Activated CD4-positive, alpha-beta T cell treated with anti-CD3 and anti-CD28 coated beads for 48 hours (primary cell): ENCODE results near the gene SPNS2.
A peak's percentile ranks its signal among the peaks of the same experiment; 100 is the strongest.

Source experiments
- DNase-seq: peaks from one replicate; pipeline ENCODE4 v3.0.0-alpha.2; 2020

SPNS2 gene

GRCh38 chr17:4498461-4499397 is at the start of gene SPNS2:
SPNS2 (plus strand) TSS chr17:4498881; CDS start chr17:4499048, 167 bp downstream.
- DNase-seq, result peak; percentile 65

GRCh38 chr17:4449736-4450135 is 48.9 kb upstream of the SPNS2 start:
- no peak for DNase-seq

GRCh38 chr17:4450710-4451316 is 47.9 kb upstream of the SPNS2 start:
- DNase-seq, result no peak

DNA sequence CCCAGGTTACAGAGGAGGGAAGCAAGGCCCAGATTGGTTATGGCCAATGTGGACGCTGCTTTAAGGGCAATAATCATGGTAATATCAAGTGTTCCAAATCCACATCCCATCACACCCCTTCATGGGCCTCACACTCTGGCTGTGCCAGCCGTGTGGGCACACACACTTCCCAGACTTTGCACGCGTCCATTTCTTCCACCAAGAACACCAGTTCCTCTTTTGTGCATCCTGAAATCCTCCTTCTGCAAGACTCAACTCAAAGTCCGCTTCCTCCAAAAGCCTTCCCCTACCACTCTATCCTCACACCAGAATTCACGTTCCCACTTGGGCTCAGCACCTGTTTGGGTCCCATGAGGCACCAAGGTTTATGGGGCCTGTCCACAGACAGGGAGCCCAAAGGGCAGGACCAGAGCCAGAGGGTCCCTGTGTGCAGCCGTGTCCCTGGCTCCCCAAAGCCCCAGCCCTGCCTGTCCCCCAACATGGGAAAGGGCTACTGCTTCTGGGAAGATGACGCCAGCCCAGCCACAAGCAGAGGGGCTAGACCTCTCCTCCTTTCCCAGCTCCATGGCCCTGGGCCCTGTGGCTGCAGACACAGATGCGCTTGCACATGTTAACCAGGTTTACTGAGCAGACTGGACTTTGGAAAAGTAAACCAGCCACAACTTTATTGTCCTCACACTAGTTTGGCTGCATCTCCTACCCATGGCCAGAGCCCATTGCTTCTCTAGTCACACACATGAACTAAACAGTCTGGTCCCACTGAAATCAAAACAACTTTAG is 44.7 kb upstream of the SPNS2 start:
- DNase-seq, result no peak

- no peak for DNase-seq
Observed at GRCh38 chr17:4460661-4461060, 38.0 kb upstream of the SPNS2 start.

- DNase-seq, result no peak
Observed at GRCh38 chr17:4463818-4464476, 34.7 kb upstream of the SPNS2 start.

- DNase-seq, result no peak
Observed at GRCh38 chr17:4465786-4466185, 32.9 kb upstream of the SPNS2 start.

GRCh38 chr17:4467287-4467686 is 31.4 kb upstream of the SPNS2 start:
- no peak for DNase-seq

DNA sequence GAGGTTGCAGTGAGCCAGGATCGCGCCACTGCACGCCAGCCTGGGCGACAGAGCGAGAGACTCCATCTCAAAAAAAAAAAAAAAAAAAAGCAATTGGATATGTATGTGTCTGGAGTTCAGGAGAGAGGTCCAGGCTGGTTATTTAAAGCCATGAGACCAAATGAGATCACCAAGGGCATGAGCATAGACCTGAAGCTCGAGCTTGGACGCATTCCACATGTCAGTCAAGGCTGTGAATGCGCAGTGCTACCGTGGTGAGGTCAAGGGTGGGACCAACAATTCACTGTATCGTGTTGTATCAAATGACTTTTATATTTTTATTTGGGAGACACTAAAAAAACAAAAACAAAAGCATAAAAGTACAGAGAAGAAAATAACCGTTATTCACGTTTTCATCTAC is 29.1 kb upstream of the SPNS2 start:
- no peak for DNase-seq

DNA sequence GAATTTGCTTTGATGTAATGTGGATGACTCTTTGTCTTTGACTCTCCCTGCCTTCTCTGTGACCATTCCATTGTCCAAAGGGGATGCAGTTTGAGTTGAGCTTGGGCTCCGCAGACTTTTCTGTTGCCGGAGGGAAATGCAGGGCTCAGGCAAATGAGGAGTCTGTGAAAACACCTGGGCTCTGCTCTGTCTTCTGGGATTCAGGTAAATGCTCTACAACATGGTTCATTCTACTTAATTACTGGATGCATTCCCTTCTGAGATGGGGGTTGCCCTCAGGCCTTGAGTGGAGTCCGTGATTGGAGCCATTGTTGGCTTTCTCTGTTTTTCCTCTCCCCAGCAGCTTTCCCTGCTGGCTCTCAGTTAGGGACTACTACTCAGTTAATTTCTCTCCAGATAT is 26.4 kb upstream of the SPNS2 start:
- no peak for DNase-seq

DNA sequence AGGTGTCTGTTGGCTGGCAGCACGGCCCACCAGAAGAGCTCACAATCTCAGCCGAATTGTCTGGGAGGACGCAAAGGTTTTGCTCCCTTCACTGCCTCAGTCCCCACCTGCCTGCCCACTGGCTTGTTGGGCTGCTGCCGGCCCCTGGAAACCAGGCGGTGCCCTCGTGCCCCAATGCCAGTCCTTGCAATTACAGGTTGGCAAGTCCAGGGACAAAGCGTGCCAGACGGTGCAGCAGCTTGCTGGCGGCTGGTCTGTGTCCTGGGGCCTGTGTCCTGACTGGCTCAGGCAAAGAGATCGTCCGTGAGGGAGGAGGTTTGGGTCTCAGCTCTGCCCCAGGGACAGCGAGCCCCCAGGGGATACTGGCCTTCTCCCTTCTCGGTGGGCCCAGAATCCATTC is 24.6 kb upstream of the SPNS2 start:
- no peak for DNase-seq

DNA sequence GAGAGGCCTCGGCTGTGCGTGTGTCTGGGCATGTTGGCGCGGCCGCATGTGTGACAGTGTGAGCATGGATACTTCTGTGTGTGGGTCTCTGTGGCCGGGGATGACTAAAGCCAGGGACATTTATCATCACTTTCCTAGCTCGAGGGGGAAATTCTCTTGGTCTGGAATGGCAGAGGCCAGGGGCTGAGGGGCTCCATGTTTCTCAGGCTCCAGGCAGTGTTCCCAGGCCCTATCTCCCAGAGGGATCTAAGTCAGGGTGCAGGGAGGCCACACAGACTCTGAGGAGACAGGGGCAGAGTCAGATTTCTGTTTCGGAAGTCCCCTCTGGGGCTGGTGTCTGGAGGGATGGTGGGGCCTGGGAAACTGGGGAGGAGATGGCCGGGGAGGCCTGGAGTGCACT is 23.7 kb upstream of the SPNS2 start:
- no peak for DNase-seq

- DNase-seq, result no peak
Observed at GRCh38 chr17:4475463-4475862, 23.2 kb upstream of the SPNS2 start.

DNA sequence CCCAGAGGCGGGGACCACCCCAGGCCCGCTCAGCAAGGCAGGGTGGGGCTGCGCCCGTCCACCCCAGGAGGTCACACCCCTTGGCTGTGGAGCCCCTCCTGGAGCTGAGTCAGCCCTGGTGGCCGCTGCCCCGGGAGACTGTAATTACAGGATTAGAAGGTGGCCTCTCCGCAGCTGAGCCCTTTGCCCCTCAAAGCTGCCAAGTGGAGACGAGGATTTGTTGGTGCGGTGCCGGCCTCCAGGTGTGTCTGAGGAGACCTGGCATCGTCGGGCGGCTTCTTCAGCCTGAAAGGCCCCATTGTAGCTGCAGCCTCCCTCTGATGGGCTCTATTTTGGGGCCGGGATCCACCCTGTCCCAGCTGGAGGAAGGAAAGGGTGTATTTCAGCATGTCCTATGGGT is 22.7 kb upstream of the SPNS2 start:
- DNase-seq, result no peak

DNA sequence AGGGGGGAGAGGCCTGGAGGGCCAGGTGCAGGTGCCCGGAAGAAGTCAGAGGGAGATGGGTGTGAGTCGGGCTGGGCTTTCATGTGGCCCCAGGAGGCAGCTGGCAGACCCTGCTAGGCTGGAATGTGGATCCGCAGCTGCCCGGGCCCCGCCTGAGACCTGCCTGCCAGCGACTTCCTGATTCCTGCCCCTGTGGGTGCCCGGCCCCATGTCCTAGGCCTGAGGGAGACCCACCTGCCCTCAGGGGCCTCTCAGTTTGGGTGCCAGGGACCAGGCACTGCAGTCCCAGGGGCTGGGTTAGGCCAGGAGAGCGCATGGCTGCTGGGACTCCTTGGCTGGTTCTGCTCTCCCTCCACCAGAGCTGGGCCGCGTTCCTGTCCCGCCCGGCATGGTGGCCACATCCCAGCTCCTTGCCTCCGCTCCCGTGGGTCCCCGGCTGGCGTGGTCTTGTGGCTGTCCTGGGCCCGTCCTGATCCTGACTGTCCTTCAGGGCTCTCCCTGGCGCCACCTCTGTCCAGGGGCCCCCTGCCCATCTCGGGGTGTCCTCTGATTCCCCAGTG is 22.1 kb upstream of the SPNS2 start:
- DNase-seq, result no peak

DNA sequence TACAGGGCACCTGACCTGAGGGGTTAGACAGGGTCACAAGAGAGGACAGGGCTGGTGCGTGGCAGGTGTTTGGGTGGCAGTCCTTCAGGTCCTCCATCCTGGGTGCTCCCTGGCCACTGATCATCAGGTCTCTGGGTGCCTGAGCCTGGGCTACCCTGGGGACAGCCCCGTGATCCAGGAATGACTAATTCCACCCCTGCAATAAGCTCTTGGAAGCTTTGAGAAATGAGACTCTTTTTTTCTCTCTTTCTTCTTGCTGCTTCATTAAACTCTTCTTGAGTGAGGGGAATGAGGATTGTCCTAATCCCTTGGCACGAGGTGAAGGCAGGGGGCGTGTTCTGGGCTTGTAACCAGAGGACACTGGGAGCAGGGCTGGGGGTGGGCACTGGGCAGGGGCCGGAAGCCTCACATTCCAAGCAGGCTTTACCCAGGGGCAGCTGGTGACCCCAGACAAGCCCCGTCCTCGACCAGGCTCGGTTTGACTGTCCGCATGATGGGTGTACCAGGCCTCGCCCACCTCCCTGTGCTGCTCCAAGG is 21.4 kb upstream of the SPNS2 start:
- DNase-seq, result peak; percentile 46

- no peak for DNase-seq
Observed at GRCh38 chr17:4478318-4478830, 20.3 kb upstream of the SPNS2 start.

DNA sequence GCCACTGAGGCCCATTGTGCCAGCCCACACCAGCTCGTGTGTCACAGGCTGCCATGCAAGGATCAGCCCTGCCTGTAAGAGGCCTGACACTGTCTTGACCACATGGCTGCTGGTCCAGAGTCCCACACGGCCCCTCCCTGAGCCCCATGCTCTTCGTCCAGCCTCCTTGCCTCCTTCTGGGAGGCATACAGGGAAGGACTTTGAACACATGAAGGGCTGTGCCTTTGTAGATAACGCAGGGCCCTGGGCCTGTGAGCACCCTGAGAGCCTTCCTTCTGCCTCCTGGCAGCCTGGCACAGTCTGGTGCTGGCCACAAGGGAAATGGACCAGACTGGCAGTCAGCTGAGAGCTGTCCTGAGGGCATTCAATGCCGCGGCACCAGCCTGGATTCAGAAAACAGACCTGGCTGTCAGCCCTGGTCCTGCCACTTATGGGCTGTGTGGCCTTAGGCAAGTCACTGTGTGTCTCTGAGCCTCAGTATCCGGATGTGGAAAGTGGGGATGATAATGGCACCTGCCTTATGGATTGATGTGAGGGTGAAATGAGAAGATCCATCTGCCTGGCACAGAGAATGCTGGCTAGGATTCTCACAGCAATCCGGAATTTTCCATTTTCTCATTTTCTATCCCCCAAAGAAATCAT is 19.2 kb upstream of the SPNS2 start:
- no peak for DNase-seq

GRCh38 chr17:4479982-4480751 is 18.5 kb upstream of the SPNS2 start:
- no peak for DNase-seq

DNA sequence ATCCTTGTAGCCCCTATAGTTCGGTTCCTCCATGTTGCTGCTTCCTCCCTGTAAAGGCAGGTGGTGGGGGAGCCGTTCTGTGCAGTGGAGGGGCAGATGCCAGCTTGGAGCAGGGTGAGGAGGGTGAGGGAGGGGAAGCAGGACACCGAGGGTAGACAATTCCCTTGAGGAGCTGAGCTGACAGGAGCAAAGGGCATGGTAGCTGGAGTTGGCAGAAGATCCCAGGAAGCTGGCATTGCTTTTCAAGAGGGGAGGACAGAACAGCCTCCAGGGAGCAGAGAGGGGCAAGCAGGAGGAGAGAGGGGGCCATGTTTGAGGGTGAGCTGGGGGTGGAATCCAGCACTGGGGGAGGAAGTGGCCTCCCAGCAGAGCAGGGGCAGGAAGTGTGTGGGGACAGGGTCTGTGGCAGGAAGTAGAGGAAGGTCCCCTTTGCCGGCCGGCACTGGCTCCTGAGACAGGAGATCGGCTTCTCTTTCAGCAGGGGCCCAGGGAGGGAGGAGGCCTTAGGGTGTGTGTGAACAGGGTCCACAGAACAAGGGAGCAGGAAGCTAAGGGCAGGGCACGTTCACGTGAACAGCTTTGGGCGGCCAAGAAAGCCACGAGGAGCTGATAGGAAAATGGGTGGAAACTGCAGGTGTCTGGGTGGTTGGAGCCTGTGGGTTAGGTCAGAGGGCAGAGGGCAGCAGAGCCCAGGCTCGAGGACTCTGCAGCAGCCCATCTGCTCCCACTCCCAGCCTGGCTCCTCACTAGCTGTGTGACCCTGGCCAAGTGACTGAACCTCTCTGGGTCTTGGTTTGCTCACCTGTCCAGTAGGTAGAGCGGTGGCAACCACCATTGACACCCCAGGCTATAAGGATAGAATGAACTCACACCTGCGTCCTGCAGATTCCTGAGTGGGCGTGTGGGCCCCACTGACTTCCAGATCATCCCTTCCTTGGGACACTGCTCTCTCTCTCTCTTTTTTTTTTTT is 17.5 kb upstream of the SPNS2 start:
- peak; percentile 58 for DNase-seq
